Retinal pigment epithelial cell (primary cell): ENCODE results near the gene SLC7A14.
A peak's percentile ranks its signal among the peaks of the same experiment; 100 is the strongest.

ENCODE experiments used
- DNase-seq: peaks from one replicate; pipeline ENCODE4 v3.0.0-alpha.2; 2010; ENCODE audit warnings: low read depth
- H3K4me3 ChIP-seq: 2 replicates; pipeline ENCODE4 v1.5.1; 2011; ENCODE audit warnings: mild to moderate bottlenecking, low read length, control low read depth, moderate library complexity
- TF ChIP-seq, protein P1 (sequence below): conservative IDR thresholded peaks from 2 replicates; pipeline ENCODE4 v1.5.1; 2011; ENCODE audit warnings: low read depth, low read length, control low read depth, inconsistent platforms

Gene SLC7A14

DNA sequence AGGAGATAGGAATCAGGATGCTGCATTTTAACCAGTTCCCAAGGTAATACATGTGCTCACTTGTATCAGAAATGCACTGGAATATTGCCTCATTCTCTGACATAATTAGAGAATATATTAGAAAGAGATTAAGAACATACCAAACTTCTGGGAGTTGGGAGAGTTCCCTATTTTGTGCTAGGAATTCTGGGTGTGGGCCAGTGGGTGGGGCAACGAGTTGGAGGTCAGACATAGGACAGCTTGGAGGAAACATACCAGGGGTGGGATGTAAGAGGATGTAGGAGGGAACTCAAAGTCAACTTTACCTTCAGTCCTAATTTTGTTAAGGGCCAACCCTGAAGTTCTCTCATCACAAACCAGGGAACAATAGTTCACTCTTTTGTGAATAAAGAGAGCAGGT, 83.6 kb downstream of the SLC7A14 start:
- peak; percentile 38 for DNase-seq
- H3K4me3 ChIP-seq, result no peak overlapping the region
- TF ChIP-seq, protein P1, sequence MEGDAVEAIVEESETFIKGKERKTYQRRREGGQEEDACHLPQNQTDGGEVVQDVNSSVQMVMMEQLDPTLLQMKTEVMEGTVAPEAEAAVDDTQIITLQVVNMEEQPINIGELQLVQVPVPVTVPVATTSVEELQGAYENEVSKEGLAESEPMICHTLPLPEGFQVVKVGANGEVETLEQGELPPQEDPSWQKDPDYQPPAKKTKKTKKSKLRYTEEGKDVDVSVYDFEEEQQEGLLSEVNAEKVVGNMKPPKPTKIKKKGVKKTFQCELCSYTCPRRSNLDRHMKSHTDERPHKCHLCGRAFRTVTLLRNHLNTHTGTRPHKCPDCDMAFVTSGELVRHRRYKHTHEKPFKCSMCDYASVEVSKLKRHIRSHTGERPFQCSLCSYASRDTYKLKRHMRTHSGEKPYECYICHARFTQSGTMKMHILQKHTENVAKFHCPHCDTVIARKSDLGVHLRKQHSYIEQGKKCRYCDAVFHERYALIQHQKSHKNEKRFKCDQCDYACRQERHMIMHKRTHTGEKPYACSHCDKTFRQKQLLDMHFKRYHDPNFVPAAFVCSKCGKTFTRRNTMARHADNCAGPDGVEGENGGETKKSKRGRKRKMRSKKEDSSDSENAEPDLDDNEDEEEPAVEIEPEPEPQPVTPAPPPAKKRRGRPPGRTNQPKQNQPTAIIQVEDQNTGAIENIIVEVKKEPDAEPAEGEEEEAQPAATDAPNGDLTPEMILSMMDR, result no peak

DNA sequence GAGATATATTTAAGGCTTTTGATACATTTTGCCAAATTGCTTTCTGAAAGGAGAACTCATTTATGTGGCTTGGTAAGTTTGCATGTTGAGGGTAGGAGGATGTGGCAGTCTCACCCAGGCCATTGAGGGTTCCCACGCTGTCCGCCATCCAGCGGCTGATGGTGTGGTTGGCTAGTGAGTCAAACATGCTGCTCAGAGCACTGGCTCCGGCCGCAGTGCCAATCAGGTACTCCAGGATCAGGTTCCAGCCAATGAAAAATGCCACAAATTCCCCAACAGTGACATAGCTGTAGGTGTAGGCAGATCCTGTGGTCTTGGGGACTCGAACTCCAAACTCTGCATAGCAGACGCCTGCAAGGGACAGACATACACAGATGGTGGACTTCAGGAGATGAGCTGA, 84.9 kb downstream of the SLC7A14 start:
- no peak overlapping the region for H3K4me3 ChIP-seq
- TF ChIP-seq, protein P1, result no peak
- no peak for DNase-seq

DNA sequence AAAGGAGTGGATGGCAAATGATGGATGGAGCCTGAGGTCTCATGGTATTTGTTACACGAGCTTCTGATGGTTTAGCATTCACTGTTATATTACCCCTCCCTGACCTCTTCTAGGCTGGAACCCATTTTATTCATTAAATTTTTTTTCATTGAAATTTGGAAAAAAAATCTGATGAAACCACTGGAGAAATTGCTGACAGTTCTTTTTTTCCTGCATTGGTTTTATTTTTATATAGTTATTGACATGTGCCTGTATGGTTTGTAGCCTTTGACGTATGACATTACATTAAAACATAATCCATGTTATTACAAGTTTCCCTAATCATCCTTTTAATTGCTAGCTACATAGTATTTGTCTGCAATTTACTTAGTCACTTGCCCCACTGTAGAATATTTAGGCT, 85.4 kb downstream of the SLC7A14 start:
- TF ChIP-seq, protein P1, result no peak
- no peak overlapping the region for H3K4me3 ChIP-seq
- DNase-seq, result no peak

DNA sequence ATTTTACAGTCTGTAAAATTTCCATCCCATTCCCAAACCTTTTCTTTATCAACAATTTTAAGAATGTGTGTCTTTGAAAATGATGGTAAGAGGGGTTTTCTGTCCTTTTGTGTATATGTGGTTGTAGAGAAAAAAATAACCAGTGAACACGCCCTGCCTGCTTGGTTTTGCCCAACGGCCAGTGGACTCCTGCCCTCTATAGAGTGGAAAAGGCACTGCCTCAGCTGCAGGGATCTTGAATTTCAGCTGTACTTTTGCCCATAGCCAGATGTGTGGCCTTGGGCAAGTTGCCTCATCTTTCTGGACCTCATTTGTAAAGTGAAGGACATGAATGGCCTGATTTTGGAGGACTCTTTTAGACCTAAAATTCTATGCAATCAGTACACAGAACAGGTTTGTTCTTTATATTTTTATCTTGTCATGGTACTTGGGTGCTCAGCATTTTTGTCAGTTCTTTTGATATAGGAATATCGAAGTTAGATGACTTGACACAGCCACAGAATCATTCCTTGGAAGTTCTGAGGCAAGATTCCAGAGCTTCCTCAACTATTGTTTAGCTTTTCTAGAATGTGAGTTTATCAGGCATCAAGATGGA, 86.2 kb downstream of the SLC7A14 start:
- no peak overlapping the region for H3K4me3 ChIP-seq
- DNase-seq, result no peak
- TF ChIP-seq, protein P1, result peak; percentile 78

DNA sequence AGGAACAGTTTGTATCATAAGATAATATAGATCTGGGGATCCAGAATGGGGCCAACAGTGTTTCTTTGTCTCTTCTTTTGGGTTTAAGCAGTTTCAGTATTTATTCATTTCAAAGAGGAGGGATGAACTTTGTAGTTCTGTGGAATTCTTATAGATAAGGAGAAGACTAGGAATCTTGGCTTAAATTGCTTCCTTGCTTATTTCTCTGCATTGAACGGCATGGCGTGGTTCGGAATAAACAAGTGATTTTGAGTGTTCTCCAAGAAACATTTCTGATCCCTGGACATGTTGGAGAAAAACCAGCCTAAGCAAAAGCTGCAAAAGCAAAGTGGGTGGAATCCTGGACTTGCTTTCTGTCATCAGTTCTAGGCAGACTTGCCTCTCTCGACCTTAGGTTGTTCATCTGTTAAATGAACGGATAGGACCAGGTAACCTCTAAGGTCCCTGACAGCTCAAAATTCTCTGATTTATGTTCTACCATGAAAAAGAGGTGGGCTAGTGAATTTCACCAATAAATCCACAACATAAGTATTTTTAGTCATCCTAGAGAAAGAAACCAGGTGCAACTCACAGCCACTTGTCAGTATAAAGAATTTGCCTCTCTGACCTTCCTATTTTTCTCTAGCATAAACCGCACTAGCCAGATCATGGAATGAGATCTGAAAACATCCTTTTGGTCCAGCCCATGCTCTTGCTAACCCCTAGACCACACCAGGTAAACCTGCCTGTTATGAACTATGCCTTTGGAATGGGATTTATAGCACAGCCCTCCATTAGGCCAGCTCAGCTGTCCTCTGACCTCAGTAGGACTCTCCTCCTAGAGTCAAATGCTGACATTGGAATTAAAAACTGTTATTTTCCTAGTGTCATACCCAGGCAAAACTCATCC, 88.4 kb downstream of the SLC7A14 start:
- TF ChIP-seq, protein P1, result no peak

DNA sequence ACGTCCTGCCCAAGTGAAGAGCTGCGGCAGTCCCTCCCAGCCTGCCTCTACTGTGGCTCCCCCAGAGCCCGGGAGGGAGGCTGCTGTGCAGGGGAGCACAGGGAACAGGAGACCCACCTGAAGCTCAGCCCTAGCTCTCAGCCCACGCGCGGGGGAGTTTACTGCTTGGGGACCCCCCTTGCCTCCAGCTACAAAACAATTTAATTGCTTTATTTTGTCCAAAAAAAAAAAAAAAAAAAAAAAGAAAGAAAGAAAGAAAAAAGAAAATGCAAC, 89.1 kb downstream of the SLC7A14 start:
- no peak overlapping the region for H3K4me3 ChIP-seq
- TF ChIP-seq, protein P1, result no peak
- no peak for DNase-seq

More for the DNA sequence above, 88.4 kb downstream of the SLC7A14 start:
- no peak overlapping the region for H3K4me3 ChIP-seq
- no peak for DNase-seq
